ENCODE results near the gene TRAT1. TPM values are rescaled to one million over a fixed set of nuclear protein-coding genes. Genes with fewer than 3 reads are reported as not detected.

TRAT1 gene
- total RNA-seq, 1 experiment from 2014 or later, result not detected

DNA sequence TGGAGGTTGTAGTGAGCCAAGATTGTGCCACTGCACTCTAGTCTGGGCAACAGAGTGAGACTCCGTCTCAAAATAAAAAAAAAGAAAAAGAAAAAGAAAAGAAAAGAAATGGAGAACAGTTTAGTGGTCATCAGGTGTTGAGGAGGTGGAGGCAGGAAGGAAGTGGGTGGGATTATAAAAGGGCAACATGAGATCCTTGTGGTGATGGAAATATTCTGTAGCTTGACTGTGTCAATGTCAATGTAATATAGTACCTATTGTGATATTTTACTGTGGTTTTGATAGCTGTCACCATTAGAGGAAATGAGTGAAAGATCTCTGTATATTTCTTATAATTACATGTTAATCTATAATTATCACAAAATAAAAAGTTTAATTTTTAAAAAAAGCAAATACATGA lies 60.8 kb downstream of the TRAT1 start:
- Histone ChIP-seq H3K27me3 (replicated peaks) (no peaks in the 10 kb centered on the region; the same call in 1 of the 2 replicates), H3K4me3 (no peak overlapping the region), H3K9me3 (replicated peaks) (no peaks in the 10 kb centered on the region), H3K4me1 (replicated peaks) (no peaks in the 10 kb centered on the region), H3K36me3 (no peaks in the 10 kb centered on the region), H3K27ac (no peak overlapping the region)
- no peak for DNase-seq (ENCODE audit: low read depth in 1 of 2, low spot score in 2 of 2)

DNA sequence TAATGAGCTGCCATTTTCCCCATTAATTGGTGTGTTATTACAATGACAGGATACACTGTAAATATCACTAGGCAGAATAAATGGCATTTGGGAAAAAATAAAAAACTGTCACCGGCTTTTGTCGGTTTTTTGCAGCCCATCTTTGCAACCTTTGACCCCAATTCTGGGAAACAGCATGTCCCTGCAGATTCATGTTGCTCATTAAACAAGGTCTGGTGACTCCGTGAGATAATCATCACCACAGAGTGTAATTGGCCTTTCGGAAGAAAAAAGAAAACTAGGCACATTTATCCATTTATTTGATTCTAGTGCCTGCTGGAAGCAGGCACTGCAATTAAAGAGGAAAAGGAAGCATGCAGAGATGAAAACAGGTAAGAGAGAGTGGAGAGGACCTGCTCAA lies 64.5 kb downstream of the TRAT1 start:
- Histone ChIP-seq H3K27ac (no peak overlapping the region), H3K27me3 (replicated peaks) (no peaks in the 10 kb centered on the region), H3K9me3 (replicated peaks) (no peaks in the 10 kb centered on the region), H3K4me1 (replicated peaks) (no peaks in the 10 kb centered on the region), H3K4me3 (no peak overlapping the region), H3K36me3 (no peaks in the 10 kb centered on the region)
- no peak for DNase-seq (ENCODE audit: low read depth in 1 of 2, low spot score in 2 of 2)

GRCh38 chr3:108887777-108888176 lies 65.2 kb downstream of the TRAT1 start:
- H3K4me3 ChIP-seq, result no peak overlapping the region
- H3K27me3 ChIP-seq (replicated peaks), result no peaks in the 10 kb centered on the region
- no peaks in the 10 kb centered on the region for H3K36me3 ChIP-seq
- H3K9me3 ChIP-seq (replicated peaks), result no peaks in the 10 kb centered on the region
- no peak overlapping the region for H3K27ac ChIP-seq
- H3K4me1 ChIP-seq (replicated peaks), result no peaks in the 10 kb centered on the region
- DNase-seq (ENCODE audit: low read depth in 1 of 2, low spot score in 2 of 2), result no peak

GRCh38 chr3:108891833-108892232 lies 69.2 kb downstream of the TRAT1 start:
- Histone ChIP-seq H3K27me3 (replicated peaks) (no peaks in the 10 kb centered on the region), H3K36me3 (no peaks in the 10 kb centered on the region), H3K27ac (no peak overlapping the region), H3K4me3 (no peak overlapping the region), H3K4me1 (replicated peaks) (no peaks in the 10 kb centered on the region), H3K9me3 (replicated peaks) (no peaks in the 10 kb centered on the region)
- DNase-seq (ENCODE audit: low read depth in 1 of 2, low spot score in 2 of 2), result no peak

- no peaks in the 10 kb centered on the region for H3K27me3 ChIP-seq (replicated peaks)
- H3K36me3 ChIP-seq, result no peaks in the 10 kb centered on the region
- H3K4me1 ChIP-seq (replicated peaks), result no peaks in the 10 kb centered on the region
- no peak for DNase-seq (ENCODE audit: low read depth in 1 of 2, low spot score in 2 of 2)
- H3K9me3 ChIP-seq (replicated peaks), result no peaks in the 10 kb centered on the region
- H3K27ac ChIP-seq, result no peak overlapping the region
- no peak overlapping the region for H3K4me3 ChIP-seq
Observed at GRCh38 chr3:108894981-108895380, 72.4 kb downstream of the TRAT1 start.

DNA sequence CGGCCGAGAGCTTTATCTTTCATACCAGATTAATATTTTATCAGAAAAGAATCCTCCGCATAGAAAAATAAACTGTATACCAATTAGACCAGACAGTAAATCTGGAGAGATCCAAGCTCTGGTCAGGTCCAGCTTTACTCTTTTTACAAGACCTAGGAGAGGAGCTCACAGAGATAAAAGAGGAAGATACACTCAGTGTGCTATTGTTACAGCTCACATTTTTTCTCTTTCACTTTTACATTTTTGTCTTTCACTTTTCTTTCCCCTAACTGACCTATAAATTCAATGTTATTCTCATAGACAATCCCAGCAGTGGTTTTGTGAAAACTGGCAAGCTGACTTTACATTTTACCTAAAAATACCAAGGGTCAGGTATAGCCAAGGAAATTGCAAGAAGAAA lies 75.3 kb downstream of the TRAT1 start:
- no peak for DNase-seq (ENCODE audit: low read depth in 1 of 2, low spot score in 2 of 2)
- H3K9me3 ChIP-seq (replicated peaks), result no peaks in the 10 kb centered on the region

DNA sequence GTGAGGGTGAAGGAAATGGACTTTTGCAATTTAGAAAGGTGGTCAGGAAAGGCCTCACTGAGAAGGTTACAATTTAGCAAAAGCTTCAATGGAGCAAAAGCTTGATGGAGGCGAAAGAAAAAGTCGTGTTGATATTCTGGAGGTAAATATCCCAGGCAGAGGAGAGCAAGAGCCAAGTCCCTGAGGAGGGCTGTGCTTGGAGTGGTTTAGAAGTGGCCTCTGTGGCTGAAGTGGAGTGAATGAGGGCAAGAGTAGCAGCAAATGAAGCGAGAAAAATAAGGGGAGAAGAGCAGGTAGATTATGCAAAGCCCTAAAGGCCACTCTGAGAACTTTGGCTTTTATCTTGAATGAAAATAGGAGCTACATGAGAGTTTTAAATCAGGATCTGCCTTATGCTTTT lies 76.9 kb downstream of the TRAT1 start:
- Histone ChIP-seq H3K4me1 (replicated peaks) (no peaks in the 10 kb centered on the region), H3K36me3 (no peaks in the 10 kb centered on the region), H3K4me3 (no peak overlapping the region), H3K9me3 (replicated peaks) (no peaks in the 10 kb centered on the region), H3K27ac (no peak overlapping the region), H3K27me3 (replicated peaks) (no peaks in the 10 kb centered on the region)
- no peak for DNase-seq (ENCODE audit: low read depth in 1 of 2, low spot score in 2 of 2)

More for the DNA sequence above, 75.3 kb downstream of the TRAT1 start:
- H3K4me3 ChIP-seq, result no peak overlapping the region
- H3K36me3 ChIP-seq, result no peaks in the 10 kb centered on the region
- no peaks in the 10 kb centered on the region for H3K4me1 ChIP-seq (replicated peaks)
- no peak overlapping the region for H3K27ac ChIP-seq
- no peaks in the 10 kb centered on the region for H3K27me3 ChIP-seq (replicated peaks)

Other genes starting within 250 kb of the TRAT1 start
- gene CIP2A, start 233.3 kb upstream of the TRAT1 start, total RNA-seq (2014; rRNA removed; shearing (Covaris generic)), result 56.1 and 57.0 TPM in 2 replicates
- 13.4 and 13.5 TPM in 2 replicates for gene DZIP3, start 233.1 kb upstream of the TRAT1 start, total RNA-seq (2014; rRNA removed; shearing (Covaris generic))
- gene RETNLB, start 65.4 kb upstream of the TRAT1 start, total RNA-seq (2014; rRNA removed; shearing (Covaris generic)), result not detected in 2 replicates
- not detected in 2 replicates for gene GUCA1C, start 131.1 kb downstream of the TRAT1 start, total RNA-seq (2014; rRNA removed; shearing (Covaris generic))

All from SJSA1 (cell line).